Stimulated activated CD8-positive, alpha-beta memory T cell treated with anti-CD3 and anti-CD28 coated beads, Interleukin-12 subunit alpha, Interleukin-12 subunit beta, amount 100 ng/mL, for 24 hours (primary cell): Measurements from ENCODE around the gene GIGYF1.

Experiments
- DNase-seq: peaks from one replicate; pipeline ENCODE4 v3.0.0-alpha.2; 2020; ENCODE audit errors: extremely low read depth

GIGYF1 gene

GRCh38 chr7:100632951-100633717 lies 60.9 kb downstream of the GIGYF1 start:
- DNase-seq: no peak

- no peak for DNase-seq
Measured at GRCh38 chr7:100630066-100630465, 64.0 kb downstream of the GIGYF1 start.
